Adrenal gland (tissue), 12 donors: ENCODE data around the gene HHLA2. TPM values are rescaled to one million over a fixed set of nuclear protein-coding genes. Genes with fewer than 3 reads are reported as not detected.
A peak's percentile ranks its signal among the peaks of the same experiment; 100 is the strongest.

Experiments
- DNase-seq, 7 donors: peaks; one replicate each; pipeline ENCODE4 v3.0.0-alpha.2; 2019 to 2020
- H3K27ac ChIP-seq, 5 donors: fragments of 200-600 bp; sonication (generic) in 4 of 5; 1 replicate in 3 of 5; 2 replicates in 2 of 5; pipeline versions ENCODE4 v1.5.1 to v1.8.0; 2016 to 2020; ENCODE audit warnings: mild to moderate bottlenecking in 1 of 5
- H3K27me3 ChIP-seq: fragments of 200-600 bp; 2 replicates; pipeline ENCODE4 v1.8.0; 2021
- H3K36me3 ChIP-seq, 2 donors: fragments of 200-600 bp; replicated peaks in 1 of 2; 1 replicate in 1 of 2; 2 replicates in 1 of 2; pipeline versions ENCODE4 v1.5.1 to v1.8.0; 2018 to 2022
- H3K4me1 ChIP-seq, 2 donors: fragments of 200-600 bp; replicated peaks in 1 of 2; 1 replicate in 1 of 2; 2 replicates in 1 of 2; pipeline versions ENCODE4 v1.5.1 to v1.8.0; 2018 to 2021
- H3K4me3 ChIP-seq, 4 donors: fragments of 200-600 bp; sonication (generic) in 3 of 4; one replicate each; pipeline ENCODE4 v1.5.1; 2016 to 2018
- H3K9me3 ChIP-seq, 3 donors: fragments of 200-600 bp; sonication (generic) in 1 of 3; replicated peaks in 1 of 3; 1 replicate in 2 of 3; 2 replicates in 1 of 3; pipeline versions ENCODE4 v1.5.1 to v1.8.0; 2016 to 2021
- POLR2A ChIP-seq, 2 donors: fragments of 450-650 bp; IDR thresholded peaks; one replicate each; pipeline ENCODE4 v1.6.1; 2017; ENCODE audit warnings: antibody characterized with exemption in 2 of 2, mild to moderate bottlenecking in 2 of 2, moderate library complexity in 1 of 2
- WGBS, 4 donors: extraction: QIAGEN DNeasy Blood & Tissue Kit in 2 of 4; methylation state at CpG; one replicate each; pipeline versions ENCODE4 v1.1.5 to v1.1.7; 2013 to 2017; 5-methylcytosine and 5-hydroxymethylcytosine counted together
- intact Hi-C, 2 donors: fragments of 100-400 bp; cut with DNase I; formaldehyde crosslinking; loops; one replicate each; pipeline versions ENCODE4 v1.14.1 to v1.15.0; 2022 to 2023
- polyA plus RNA-seq, 3 donors: library from polyadenylated mRNA; stranded (reverse); fragments of 200-250 nt in 2 of 3; fragments of 350-450 nt in 1 of 3; fragmentation: Illumina TruSeq in 1 of 3; extraction: RNeasy Lipid Tissue Mini Kit (QIAGEN cat#74804) in 1 of 3; gene quantifications; one replicate each; pipeline ENCODE4 v1.2.3, GENCODE V29; 2013 to 2014
- total RNA-seq, 9 donors: library from RNA; depleted of rRNA in 4 of 9; stranded (reverse); fragments of >200 nt in 4 of 9; fragments of 120-200 nt in 1 of 9; fragmentation: NEBNext Ultra II Directional in 1 of 9; extraction: Animal tissue kit (Norgen Biotek cat#: 25700) in 1 of 9; gene quantifications; one replicate each; pipeline versions ENCODE4 v1.1.0 to v1.2.4, GENCODE V29; 2013 to 2023
- TF ChIP-seq, protein P1 (sequence below), 6 experiments: fragments of 450-650 bp in 4 of 6; fragments of 200-600 bp in 2 of 6; sonication (generic) in 1 of 6; IDR thresholded peaks; 1 replicate in 5 of 6; 2 replicates in 1 of 6; pipeline versions ENCODE4 v1.5.1 to v1.8.0; 2016 to 2021; ENCODE audit warnings: antibody characterized with exemption in 6 of 6, mild to moderate bottlenecking in 2 of 6, moderate library complexity in 1 of 6
- donor health status: healthy with polysubstance abuse.
- donor health status: Bipolar disorder and iron deficiency.
- donor health status: DM: yes; HTN: yes; CAD: no.
- donor health status: DM: no; HTN: no; CAD: no.
- donor health status: DM: no; HTN: no; CAD: no.
- donor health status: DM: yes; HTN: yes; CAD: no.

Gene HHLA2
- total and polyA plus RNA-seq, 12 donors: 0.03 to 0.06 TPM; not detected in 10

DNA sequence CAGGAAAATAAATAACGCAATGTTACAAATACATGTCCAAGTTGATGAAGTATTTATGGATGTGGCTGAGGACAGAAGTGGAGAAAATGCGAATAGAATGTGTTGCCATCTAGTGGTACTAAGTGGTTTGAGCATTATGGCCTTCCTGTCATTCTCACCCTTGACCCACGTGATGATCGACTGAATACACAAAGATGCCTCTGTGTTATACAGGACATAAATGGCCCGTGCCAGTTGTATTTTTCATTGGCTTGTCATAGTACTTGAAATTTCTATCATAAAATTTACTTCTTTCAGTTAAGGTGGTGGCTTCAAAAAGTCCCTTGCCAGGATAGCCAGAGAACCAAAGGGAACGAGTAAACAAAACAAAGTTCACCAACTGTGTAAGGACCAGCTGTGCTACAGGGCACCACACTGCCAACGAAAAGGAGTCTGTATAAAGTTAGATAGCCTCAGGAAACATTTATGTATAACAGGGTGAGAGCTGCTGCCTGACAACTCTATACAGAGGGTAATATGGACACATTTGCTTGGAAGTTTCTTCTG, 110.4 kb downstream of the HHLA2 start:
- intact Hi-C loops: loop anchor here in 1 of 2 donors (10.0 kb wide), 1 partner anchor 462 kb away; no protein-coding TSS in a partner anchor
- H3K27ac ChIP-seq: no peak overlapping the region
- DNase-seq: peak in 2 of 7 donors; percentile 40 to 48
- peaks cover 4 to 13% of the 10 kb centered on the region in 2 donors for H3K4me1 ChIP-seq
- H3K36me3 ChIP-seq: no peaks in the 10 kb centered on the region
- WGBS, 4 donors: 18 to 85% (median 47%) methylated on average over 7 of the region's 7 CpGs
- H3K9me3 ChIP-seq: no peaks in the 10 kb centered on the region
- H3K27me3 ChIP-seq: no peaks in the 10 kb centered on the region
- no peak for TF ChIP-seq POLR2A (IDR thresholded peaks at IDR 0.05)
- TF ChIP-seq, protein P1, sequence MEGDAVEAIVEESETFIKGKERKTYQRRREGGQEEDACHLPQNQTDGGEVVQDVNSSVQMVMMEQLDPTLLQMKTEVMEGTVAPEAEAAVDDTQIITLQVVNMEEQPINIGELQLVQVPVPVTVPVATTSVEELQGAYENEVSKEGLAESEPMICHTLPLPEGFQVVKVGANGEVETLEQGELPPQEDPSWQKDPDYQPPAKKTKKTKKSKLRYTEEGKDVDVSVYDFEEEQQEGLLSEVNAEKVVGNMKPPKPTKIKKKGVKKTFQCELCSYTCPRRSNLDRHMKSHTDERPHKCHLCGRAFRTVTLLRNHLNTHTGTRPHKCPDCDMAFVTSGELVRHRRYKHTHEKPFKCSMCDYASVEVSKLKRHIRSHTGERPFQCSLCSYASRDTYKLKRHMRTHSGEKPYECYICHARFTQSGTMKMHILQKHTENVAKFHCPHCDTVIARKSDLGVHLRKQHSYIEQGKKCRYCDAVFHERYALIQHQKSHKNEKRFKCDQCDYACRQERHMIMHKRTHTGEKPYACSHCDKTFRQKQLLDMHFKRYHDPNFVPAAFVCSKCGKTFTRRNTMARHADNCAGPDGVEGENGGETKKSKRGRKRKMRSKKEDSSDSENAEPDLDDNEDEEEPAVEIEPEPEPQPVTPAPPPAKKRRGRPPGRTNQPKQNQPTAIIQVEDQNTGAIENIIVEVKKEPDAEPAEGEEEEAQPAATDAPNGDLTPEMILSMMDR (IDR thresholded peaks at IDR 0.05): peak; percentile 16 to 86 (median 62)
- no peak overlapping the region for H3K4me3 ChIP-seq

DNA sequence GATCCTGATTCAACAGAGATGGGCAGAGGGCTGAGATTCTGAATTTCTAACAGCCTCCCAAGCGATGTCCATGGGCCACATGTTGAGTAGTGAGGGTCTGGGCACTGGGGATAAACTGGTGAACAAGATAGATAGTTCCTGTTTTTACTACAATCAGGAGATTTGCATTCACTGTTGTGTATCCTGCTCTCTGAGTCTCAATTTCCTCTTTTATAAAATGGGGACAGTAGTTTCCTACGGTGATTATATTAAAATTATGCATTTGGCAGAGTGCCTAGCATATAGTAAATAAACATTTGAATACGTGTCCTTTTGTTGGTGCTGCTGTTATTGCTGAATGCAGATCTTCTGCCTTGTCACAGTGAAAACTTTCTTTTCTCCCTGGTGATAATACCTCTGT, 111.5 kb downstream of the HHLA2 start:
- no peak for DNase-seq
- no peak for TF ChIP-seq POLR2A (IDR thresholded peaks at IDR 0.05)
- TF ChIP-seq, protein P1 (IDR thresholded peaks at IDR 0.05): no peak
- Histone ChIP-seq H3K4me1 (peaks cover 4 to 13% of the 10 kb centered on the region in 2 donors), H3K36me3 (no peaks in the 10 kb centered on the region), H3K27me3 (no peaks in the 10 kb centered on the region), H3K9me3 (no peaks in the 10 kb centered on the region), H3K27ac (no peak overlapping the region), H3K4me3 (no peak overlapping the region)
- WGBS, 4 donors: 59 to 74% (median 68%) methylated on average over 3 of the region's 3 CpGs
- intact Hi-C loops: loop anchor here in 1 of 2 donors (10.0 kb wide), 1 partner anchor 463 kb away; no protein-coding TSS in a partner anchor

DNA sequence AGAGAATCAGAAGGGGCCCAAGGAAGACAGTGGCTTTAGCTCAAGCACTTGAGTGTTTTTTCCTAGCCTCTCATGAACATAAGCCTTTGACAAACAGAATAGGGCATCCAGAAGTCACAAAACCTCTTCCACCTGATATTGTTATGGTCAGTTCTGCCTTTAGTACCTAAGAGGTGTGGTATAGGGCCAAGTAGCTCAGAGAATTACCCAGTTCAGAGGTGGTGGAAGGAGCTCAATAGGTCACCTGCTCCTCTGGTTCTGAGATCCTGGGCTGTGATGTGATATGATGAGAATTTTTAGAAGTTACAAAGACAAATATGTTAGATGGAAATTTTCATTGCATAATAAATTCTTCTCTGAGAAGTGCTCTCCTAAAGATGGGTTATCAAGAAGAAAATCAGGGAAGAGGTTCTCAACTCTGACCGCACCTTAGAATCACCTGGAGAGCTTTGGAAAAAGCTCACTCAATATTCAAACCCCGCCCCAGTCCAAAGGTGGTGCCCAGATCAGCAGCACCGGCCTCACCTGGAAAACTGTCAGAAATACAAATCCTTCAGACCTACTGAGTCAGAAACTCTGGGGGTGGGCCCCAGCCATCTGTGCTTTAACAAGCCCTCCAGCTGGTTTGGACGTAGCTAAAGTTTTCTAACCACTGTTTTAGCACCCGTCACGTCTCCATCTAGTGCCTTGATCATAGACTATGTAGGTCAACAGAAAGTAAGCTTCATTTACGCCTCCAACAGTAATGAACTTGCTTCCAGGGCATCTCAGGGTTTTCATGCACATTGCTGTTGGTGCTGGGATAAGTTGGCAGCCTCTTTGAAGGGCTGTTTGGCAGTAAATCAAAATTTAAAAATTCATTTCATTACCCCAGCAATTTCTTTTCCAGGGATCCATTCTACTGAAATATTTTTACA, 112.8 kb downstream of the HHLA2 start:
- DNase-seq: no peak
- intact Hi-C loops: loop anchor here in 1 of 2 donors (10.0 kb wide), 1 partner anchor 464 kb away; no protein-coding TSS in a partner anchor
- TF ChIP-seq, protein P1 (IDR thresholded peaks at IDR 0.05): no peak
- no peak for TF ChIP-seq POLR2A (IDR thresholded peaks at IDR 0.05)

DNA sequence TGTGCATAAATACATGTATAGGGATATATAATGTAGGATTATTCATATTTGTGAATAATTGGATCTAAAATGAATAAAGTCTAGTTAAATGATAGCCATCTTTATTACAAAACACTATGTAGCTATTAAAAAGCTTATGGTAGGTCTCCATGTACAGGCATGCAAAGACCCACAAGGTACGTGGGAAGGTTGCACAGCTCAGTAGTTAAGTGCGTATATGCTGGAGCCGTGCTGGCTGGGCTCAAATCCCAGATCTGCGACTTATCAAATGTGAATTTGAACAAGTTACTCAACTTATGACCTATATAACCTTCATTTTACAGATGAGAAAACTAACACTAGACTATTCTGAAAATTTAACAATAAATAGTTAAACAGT, 113.4 kb downstream of the HHLA2 start:
- Histone ChIP-seq H3K4me3 (no peak overlapping the region), H3K9me3 (no peaks in the 10 kb centered on the region), H3K4me1 (peaks cover 0 to 8% of the 10 kb centered on the region in 2 donors), H3K27me3 (no peaks in the 10 kb centered on the region), H3K36me3 (no peaks in the 10 kb centered on the region), H3K27ac (no peak overlapping the region)
- DNase-seq: no peak
- no peak for TF ChIP-seq POLR2A (IDR thresholded peaks at IDR 0.05)
- TF ChIP-seq, protein P1 (IDR thresholded peaks at IDR 0.05): no peak
- intact Hi-C loops: loop anchor here in 1 of 2 donors (10.0 kb wide), 1 partner anchor 465 kb away; no protein-coding TSS in a partner anchor
- WGBS, 4 donors: 95 to 99% (median 96%) methylated on average over 4 of the region's 4 CpGs

More for the DNA sequence above, 112.8 kb downstream of the HHLA2 start:
- Histone ChIP-seq H3K27ac (no peak overlapping the region), H3K9me3 (no peaks in the 10 kb centered on the region), H3K27me3 (no peaks in the 10 kb centered on the region), H3K36me3 (no peaks in the 10 kb centered on the region), H3K4me1 (peaks cover 0 to 10% of the 10 kb centered on the region in 2 donors), H3K4me3 (no peak overlapping the region)
- 85 to 94% (median 92%) methylated on average over 7 of the region's 7 CpGs for WGBS, 4 donors
